ENCODE results near the gene SVIP. TPM values are rescaled to one million over a fixed set of nuclear protein-coding genes. Genes with fewer than 3 reads are reported as not detected.

SVIP gene
- total RNA-seq, 1 experiment from 2014 or later = 46.2 TPM

DNA sequence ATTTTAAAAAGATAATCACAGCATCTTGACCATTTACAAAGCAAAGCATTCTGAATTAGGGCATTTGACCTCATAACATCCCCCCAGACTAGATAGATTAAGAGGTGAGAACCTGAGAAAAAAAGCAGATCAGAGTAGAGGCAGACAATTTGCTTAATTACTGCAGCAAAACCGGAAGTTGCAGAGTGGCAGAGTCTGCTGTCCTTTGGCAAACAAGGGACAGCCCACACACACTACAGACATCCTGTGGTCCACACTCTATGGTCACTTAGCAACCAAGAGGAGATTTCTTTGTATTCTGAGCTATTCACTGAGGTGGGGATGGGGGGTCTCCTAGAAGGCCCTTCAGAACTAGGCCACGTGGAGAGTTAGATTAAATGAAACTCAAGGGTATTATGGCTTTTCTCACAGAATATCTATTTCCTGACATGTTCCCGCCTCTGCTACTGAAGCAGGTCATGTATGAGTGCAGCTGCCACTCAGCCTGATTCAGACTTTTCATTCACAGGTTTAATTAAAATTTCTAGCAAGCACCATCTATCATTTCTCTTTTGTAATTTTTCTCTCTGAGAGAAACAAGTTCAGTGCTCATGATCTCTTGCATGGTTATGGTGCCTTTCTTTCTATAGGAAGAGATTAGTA, 48.5 kb downstream of the SVIP start:
- TF ChIP-seq, protein P1, sequence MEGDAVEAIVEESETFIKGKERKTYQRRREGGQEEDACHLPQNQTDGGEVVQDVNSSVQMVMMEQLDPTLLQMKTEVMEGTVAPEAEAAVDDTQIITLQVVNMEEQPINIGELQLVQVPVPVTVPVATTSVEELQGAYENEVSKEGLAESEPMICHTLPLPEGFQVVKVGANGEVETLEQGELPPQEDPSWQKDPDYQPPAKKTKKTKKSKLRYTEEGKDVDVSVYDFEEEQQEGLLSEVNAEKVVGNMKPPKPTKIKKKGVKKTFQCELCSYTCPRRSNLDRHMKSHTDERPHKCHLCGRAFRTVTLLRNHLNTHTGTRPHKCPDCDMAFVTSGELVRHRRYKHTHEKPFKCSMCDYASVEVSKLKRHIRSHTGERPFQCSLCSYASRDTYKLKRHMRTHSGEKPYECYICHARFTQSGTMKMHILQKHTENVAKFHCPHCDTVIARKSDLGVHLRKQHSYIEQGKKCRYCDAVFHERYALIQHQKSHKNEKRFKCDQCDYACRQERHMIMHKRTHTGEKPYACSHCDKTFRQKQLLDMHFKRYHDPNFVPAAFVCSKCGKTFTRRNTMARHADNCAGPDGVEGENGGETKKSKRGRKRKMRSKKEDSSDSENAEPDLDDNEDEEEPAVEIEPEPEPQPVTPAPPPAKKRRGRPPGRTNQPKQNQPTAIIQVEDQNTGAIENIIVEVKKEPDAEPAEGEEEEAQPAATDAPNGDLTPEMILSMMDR (conservative IDR thresholded peaks at IDR 0.05; ENCODE audit: low read depth, low read length) = no peak
- no peak for TF ChIP-seq EZH2 (IDR thresholded peaks at IDR 0.05; ENCODE audit: borderline replicate concordance, low read depth, low read length, poor library complexity, severe bottlenecking)
- H3K4me3 ChIP-seq (ENCODE audit: low read depth, low read length, poor library complexity, severe bottlenecking) = no peak overlapping the region
- H3K36me3 ChIP-seq (ENCODE audit: insufficient read depth, low read length, poor library complexity, severe bottlenecking) = no peaks in the 10 kb centered on the region
- CTCF ChIA-PET = no interaction called here
- no TSS peak for BruUV-seq (replicated peaks)
- peaks cover 12% of the 10 kb centered on the region for H3K4me1 ChIP-seq (ENCODE audit: insufficient read depth, low read length, poor library complexity, severe bottlenecking)
- H3K9me3 ChIP-seq (ENCODE audit: low read depth, low read length, poor library complexity, severe bottlenecking) = no peaks in the 10 kb centered on the region
- no peak for DNase-seq (ENCODE audit: low spot score)
- H3K27me3 ChIP-seq (replicated peaks; ENCODE audit: insufficient read depth, low read depth, low read length, poor library complexity) = no peaks in the 10 kb centered on the region
- POLR2A ChIA-PET (ENCODE audit: low non-redundant PET) = no interaction called here
- H3K27ac ChIP-seq (ENCODE audit: low read depth, low read length, poor library complexity, severe bottlenecking) = no peak overlapping the region
- intact Hi-C loops (cut with micrococcal nuclease; ENCODE audit: unreplicated experiment) = no loop called here

DNA sequence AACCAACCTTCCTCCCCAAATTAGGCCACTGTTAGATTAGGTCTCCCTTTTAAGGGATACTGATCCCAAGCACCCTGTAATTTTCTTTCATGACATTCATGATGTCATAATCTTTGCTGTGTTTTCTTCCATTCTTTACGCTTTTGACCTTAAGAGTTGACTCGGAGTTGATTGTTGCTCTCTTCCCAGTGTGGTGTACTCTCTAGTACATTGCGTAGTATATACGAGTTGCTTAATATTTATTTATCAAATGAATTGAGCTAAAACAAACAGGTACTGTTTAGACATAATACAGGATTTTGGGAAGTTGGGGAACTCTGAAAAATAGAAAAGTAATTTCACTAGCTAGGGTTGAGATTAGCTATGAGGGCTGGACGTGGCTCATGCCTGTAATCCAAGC, 49.8 kb downstream of the SVIP start:
- no peak overlapping the region for H3K4me3 ChIP-seq (ENCODE audit: low read depth, low read length, poor library complexity, severe bottlenecking)
- H3K27me3 ChIP-seq (replicated peaks; ENCODE audit: insufficient read depth, low read depth, low read length, poor library complexity) = no peaks in the 10 kb centered on the region
- no peaks in the 10 kb centered on the region for H3K9me3 ChIP-seq (ENCODE audit: low read depth, low read length, poor library complexity, severe bottlenecking)
- H3K36me3 ChIP-seq (ENCODE audit: insufficient read depth, low read length, poor library complexity, severe bottlenecking) = no peaks in the 10 kb centered on the region
- no peak overlapping the region for H3K27ac ChIP-seq (ENCODE audit: low read depth, low read length, poor library complexity, severe bottlenecking)
- no peak for TF ChIP-seq EZH2 (IDR thresholded peaks at IDR 0.05; ENCODE audit: borderline replicate concordance, low read depth, low read length, poor library complexity, severe bottlenecking)
- TF ChIP-seq, protein P1 (conservative IDR thresholded peaks at IDR 0.05; ENCODE audit: low read depth, low read length) = no peak
- ChIA-PET CTCF (no interaction called here), POLR2A (ENCODE audit: low non-redundant PET) (no interaction called here)
- DNase-seq (ENCODE audit: low spot score) = no peak
- BruUV-seq (replicated peaks) = no TSS peak
- intact Hi-C loops (cut with micrococcal nuclease; ENCODE audit: unreplicated experiment) = no loop called here
- H3K4me1 ChIP-seq (ENCODE audit: insufficient read depth, low read length, poor library complexity, severe bottlenecking) = peaks cover 4% of the 10 kb centered on the region

DNA sequence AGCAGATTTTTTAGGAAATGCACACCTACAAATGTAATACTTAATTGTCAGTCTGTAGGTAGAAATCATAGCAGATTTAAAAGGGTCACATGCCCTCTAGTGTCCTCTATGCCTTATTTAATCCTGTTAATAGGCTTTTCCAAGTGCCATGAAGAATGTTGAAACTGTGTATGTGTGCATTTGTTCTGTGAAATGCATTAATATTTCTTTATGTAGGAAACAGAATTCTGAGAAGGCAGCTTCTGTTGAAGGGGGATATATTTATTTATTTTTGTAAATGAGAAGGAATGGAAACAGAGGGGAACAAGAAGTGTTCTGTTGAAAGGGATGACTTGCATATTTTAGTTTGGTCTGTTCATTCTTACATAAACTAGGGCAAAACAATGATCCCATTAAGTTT, 51.0 kb downstream of the SVIP start:
- no peaks in the 10 kb centered on the region for H3K4me1 ChIP-seq (ENCODE audit: insufficient read depth, low read length, poor library complexity, severe bottlenecking)
- CTCF ChIA-PET = no interaction called here
- no TSS peak for BruUV-seq (replicated peaks)
- POLR2A ChIA-PET (ENCODE audit: low non-redundant PET) = no interaction called here
- H3K27me3 ChIP-seq (replicated peaks; ENCODE audit: insufficient read depth, low read depth, low read length, poor library complexity) = no peaks in the 10 kb centered on the region
- no peak for DNase-seq (ENCODE audit: low spot score)
- intact Hi-C loops (cut with micrococcal nuclease; ENCODE audit: unreplicated experiment) = no loop called here
- no peak for TF ChIP-seq EZH2 (IDR thresholded peaks at IDR 0.05; ENCODE audit: borderline replicate concordance, low read depth, low read length, poor library complexity, severe bottlenecking)
- TF ChIP-seq, protein P1 (conservative IDR thresholded peaks at IDR 0.05; ENCODE audit: low read depth, low read length) = no peak
- H3K9me3 ChIP-seq (ENCODE audit: low read depth, low read length, poor library complexity, severe bottlenecking) = no peaks in the 10 kb centered on the region
- no peak overlapping the region for H3K4me3 ChIP-seq (ENCODE audit: low read depth, low read length, poor library complexity, severe bottlenecking)
- H3K27ac ChIP-seq (ENCODE audit: low read depth, low read length, poor library complexity, severe bottlenecking) = no peak overlapping the region
- H3K36me3 ChIP-seq (ENCODE audit: insufficient read depth, low read length, poor library complexity, severe bottlenecking) = no peaks in the 10 kb centered on the region

Measured in A673 (cell line).